H1 (cell line): ENCODE measurements around the gene SSBP3. TPM values are rescaled to one million over a fixed set of nuclear protein-coding genes. Genes with fewer than 3 reads are reported as not detected.

ENCODE experiments used
- BRCA1 ChIP-seq: IDR thresholded peaks from 2 replicates; pipeline ENCODE4 v1.6.1; 2012; ENCODE audit warnings: low read depth, low read length, improper control_type of control experiment
- CHD2 ChIP-seq: IDR thresholded peaks from 2 replicates; pipeline ENCODE4 v1.6.1; 2012; ENCODE audit warnings: low read length, improper control_type of control experiment
- JUND ChIP-seq: IDR thresholded peaks from 2 replicates; pipeline ENCODE4 v1.6.1; 2011; ENCODE audit warnings: mild to moderate bottlenecking, improper control_type of control experiment, low read length
- KDM4A ChIP-seq: IDR thresholded peaks from one replicate; pipeline ENCODE4 v1.7.1; 2012; ENCODE audit warnings: low read depth, mild to moderate bottlenecking, moderate library complexity, low read length, inconsistent platforms; ENCODE audit not compliant: severe bottlenecking
- MAFK ChIP-seq: IDR thresholded peaks from 2 replicates; pipeline ENCODE4 v1.6.1; 2012; ENCODE audit warnings: low read depth, mild to moderate bottlenecking, improper control_type of control experiment, low read length
- NANOG ChIP-seq: IDR thresholded peaks from 2 replicates; pipeline ENCODE4 v1.6.1; 2011; ENCODE audit warnings: low read length, low read depth, mild to moderate bottlenecking, inconsistent platforms; ENCODE audit not compliant: insufficient read depth, poor library complexity, severe bottlenecking
- SIX5 ChIP-seq: IDR thresholded peaks from 2 replicates; pipeline ENCODE4 v1.6.1; 2011; ENCODE audit warnings: mild to moderate bottlenecking, low read depth, low read length
- polyA plus RNA-seq, 7 experiments: library from polyadenylated mRNA; depleted of rRNA in 3 of 7; stranded (reverse) in 5 of 7; unstranded in 2 of 7; fragments of >200 nt in 5 of 7; fragments of 200-250 nt in 2 of 7; gene quantifications; 1 replicate in 5 of 7; 2 replicates in 1 of 7; 4 replicates in 1 of 7; pipeline versions ENCODE4 v1.2.1 to v1.2.3, GENCODE V29; 2011 to 2013; ENCODE audit warnings: missing spikeins in 2 of 7, mixed read lengths in 2 of 7
- total RNA-seq: library from RNA; stranded (reverse); fragmentation: NEBNext Ultra II Directional; extraction: Animal tissue kit (Norgen Biotek cat#: 25700); gene quantifications from 2 replicates; pipeline ENCODE4 v1.2.1, GENCODE V29; 2021
- TF ChIP-seq, protein P1 (sequence below): IDR thresholded peaks from 2 replicates; pipeline ENCODE4 v1.6.1; 2011; ENCODE audit warnings: low read depth, mild to moderate bottlenecking, low read length; ENCODE audit not compliant: insufficient read depth

Gene SSBP3
- total and polyA plus RNA-seq, 2 of the 8 experiments (the other 6 are each of a cell fraction or from before 2014, with no cell fraction given) = 99.7 to 133 TPM

DNA sequence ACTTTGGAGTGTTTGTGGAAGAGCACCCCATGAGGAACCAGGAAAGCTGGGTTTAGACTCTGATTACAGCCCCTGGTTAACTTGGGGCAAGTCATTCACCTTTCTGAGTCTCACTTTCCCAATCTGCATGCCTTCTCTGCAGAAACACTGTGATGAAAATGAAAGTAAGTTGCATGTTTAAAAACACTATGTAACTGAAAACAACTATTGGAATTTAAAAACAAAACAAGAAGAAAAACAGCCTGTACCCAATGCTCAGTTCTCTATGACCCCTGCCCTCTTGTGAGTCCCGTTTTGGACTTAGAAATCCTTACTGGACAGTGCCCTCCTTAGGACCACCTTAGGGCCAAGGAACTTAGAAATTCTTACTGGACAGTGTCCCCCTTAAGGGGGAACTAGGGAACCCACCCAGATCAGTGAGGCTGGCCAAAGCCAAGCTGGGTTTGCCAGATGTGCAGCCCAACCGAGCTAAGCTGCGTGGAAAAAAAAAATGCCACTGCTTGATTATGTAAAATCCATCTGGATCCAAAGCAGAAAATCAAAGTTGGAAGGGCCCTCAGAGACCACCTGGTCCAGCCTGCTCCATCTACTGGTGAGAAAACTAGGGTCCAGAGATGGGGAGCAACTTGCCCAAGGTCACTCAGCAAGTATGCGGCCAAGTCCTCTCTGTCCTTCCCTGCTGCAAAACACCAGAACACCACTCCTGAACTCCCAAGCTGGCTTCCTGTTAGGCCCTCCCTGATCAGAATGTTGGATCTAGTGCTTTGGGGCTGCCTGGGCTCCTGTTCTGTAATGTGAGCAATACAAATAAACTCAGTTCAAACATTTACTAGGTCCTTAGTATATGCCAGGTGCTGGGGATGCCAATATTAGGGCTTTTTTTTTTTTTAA lies 128.5 kb downstream of the SSBP3 start (continued):
- no peak for TF ChIP-seq BRCA1
- no peak for TF ChIP-seq KDM4A
- no peak for TF ChIP-seq NANOG
- TF ChIP-seq CHD2 = no peak
- no peak for TF ChIP-seq JUND
- TF ChIP-seq MAFK = no peak
- TF ChIP-seq, protein P1, sequence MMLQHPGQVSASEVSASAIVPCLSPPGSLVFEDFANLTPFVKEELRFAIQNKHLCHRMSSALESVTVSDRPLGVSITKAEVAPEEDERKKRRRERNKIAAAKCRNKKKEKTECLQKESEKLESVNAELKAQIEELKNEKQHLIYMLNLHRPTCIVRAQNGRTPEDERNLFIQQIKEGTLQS = no peak
- TF ChIP-seq SIX5 = no peak
